ENCODE data around the gene SPARC.

SPARC gene

GRCh38 chr5:151624476-151624875, 62.2 kb downstream of the SPARC start:
- no peak for DNase-seq (ENCODE audit: low read depth)

- no peak for DNase-seq (ENCODE audit: low read depth)
Measured at GRCh38 chr5:151622367-151623088, 64.2 kb downstream of the SPARC start.

GRCh38 chr5:151620461-151620840, 66.3 kb downstream of the SPARC start:
- no peak for DNase-seq (ENCODE audit: low read depth)

- DNase-seq (ENCODE audit: low read depth) = no peak
Measured at GRCh38 chr5:151619812-151620460, 66.8 kb downstream of the SPARC start.

- DNase-seq (ENCODE audit: low read depth) = no peak
Measured at GRCh38 chr5:151618907-151619306, 67.8 kb downstream of the SPARC start.

GRCh38 chr5:151617841-151618710, 68.6 kb downstream of the SPARC start:
- no peak for DNase-seq (ENCODE audit: low read depth)

- DNase-seq (ENCODE audit: low read depth) = no peak
Measured at GRCh38 chr5:151617383-151617840, 69.3 kb downstream of the SPARC start.

GRCh38 chr5:151615431-151615830, 71.3 kb downstream of the SPARC start:
- DNase-seq (ENCODE audit: low read depth) = no peak

- no peak for DNase-seq (ENCODE audit: low read depth)
Measured at GRCh38 chr5:151614565-151614964, 72.2 kb downstream of the SPARC start.

- DNase-seq (ENCODE audit: low read depth) = no peak
Measured at GRCh38 chr5:151612689-151613427, 73.9 kb downstream of the SPARC start.

GRCh38 chr5:151611127-151611775, 75.5 kb downstream of the SPARC start:
- DNase-seq (ENCODE audit: low read depth) = no peak
